Stomach (tissue), 4 donors: Measurements from ENCODE around the gene CCDC178.

ENCODE experiments used
- POLR2A ChIP-seq, 4 donors: fragments of 450-650 bp; IDR thresholded peaks; one replicate each; pipeline ENCODE4 v1.6.1; 2016; ENCODE audit warnings: antibody characterized with exemption in 4 of 4, control low read depth in 2 of 4, mild to moderate bottlenecking in 1 of 4, moderate library complexity in 1 of 4
- POLR2AphosphoS5 ChIP-seq, 3 donors: sonication (generic); formaldehyde crosslinking; IDR thresholded peaks; one replicate each; pipeline ENCODE4 v1.6.1; 2016; ENCODE audit warnings: antibody characterized with exemption in 3 of 3
- TF ChIP-seq, protein P1 (sequence below), 7 experiments: fragments of 450-650 bp in 4 of 7; fragments of 200-600 bp in 3 of 7; sonication (generic) in 3 of 7; IDR thresholded peaks; one replicate each; pipeline ENCODE4 v1.5.1; 2016 to 2019; ENCODE audit warnings: antibody characterized with exemption in 7 of 7, control low read depth in 2 of 7, mild to moderate bottlenecking in 1 of 7

GRCh38 chr18:33421225-33421624 lies 19.3 kb downstream of the CCDC178 start:
- TF ChIP-seq POLR2A (IDR thresholded peaks at IDR 0.05) (no peak), POLR2AphosphoS5 (IDR thresholded peaks at IDR 0.05) (no peak)
- TF ChIP-seq, protein P1, sequence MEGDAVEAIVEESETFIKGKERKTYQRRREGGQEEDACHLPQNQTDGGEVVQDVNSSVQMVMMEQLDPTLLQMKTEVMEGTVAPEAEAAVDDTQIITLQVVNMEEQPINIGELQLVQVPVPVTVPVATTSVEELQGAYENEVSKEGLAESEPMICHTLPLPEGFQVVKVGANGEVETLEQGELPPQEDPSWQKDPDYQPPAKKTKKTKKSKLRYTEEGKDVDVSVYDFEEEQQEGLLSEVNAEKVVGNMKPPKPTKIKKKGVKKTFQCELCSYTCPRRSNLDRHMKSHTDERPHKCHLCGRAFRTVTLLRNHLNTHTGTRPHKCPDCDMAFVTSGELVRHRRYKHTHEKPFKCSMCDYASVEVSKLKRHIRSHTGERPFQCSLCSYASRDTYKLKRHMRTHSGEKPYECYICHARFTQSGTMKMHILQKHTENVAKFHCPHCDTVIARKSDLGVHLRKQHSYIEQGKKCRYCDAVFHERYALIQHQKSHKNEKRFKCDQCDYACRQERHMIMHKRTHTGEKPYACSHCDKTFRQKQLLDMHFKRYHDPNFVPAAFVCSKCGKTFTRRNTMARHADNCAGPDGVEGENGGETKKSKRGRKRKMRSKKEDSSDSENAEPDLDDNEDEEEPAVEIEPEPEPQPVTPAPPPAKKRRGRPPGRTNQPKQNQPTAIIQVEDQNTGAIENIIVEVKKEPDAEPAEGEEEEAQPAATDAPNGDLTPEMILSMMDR (IDR thresholded peaks at IDR 0.05) = no peak
